GM19467 (cell line): ENCODE data around the gene WASF2.
"Not testable (repeated sequence)": the region's sequence is repeated elsewhere in the genome, so short reads cannot be mapped to it uniquely, and the experiment has no call there.

Source experiments
- ATAC-seq: cut with Tn5 transposase; IDR thresholded peaks from one replicate; pipeline ENCODE4 v1.9.1; 2021; ENCODE audit warnings: mild to moderate bottlenecking, moderate library complexity; ENCODE audit not compliant: unreplicated experiment

The WASF2 gene

DNA sequence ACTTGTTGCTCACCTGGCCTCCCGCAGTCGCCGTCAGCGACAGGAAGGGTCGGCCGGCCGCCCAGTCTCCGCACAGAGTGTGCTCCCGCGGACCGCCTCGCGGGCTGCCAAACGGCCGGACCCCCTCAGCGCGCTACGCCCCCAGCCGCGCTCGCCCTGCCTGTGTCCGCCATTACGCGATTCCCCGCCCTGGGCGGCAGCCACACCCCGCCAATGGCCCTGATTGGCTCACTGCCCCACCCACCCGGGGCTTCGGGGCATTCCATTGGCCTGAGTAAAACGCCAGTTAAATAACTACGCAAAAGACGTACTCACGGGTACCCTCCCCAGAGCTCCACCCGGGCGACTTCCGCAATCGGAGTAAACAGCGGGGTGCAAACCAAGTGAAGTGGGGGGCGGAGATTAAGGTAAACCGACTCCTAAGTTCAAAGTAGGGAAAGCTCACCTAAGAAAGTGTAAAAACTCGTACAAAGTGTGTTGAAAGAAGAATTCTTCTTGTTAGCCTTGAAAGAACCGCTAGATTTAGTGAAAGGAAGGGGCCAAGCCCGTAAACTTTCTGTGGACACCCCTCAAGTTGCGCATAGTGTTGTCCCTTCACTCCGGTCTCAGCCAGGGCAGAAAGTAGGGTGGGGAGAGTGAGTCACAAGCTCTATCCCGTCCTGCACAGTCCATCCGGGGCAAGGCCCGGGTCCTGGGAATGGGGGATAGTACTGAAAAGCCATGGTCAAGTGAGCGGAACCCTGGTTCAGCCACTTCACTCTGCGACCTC is at the start of gene WASF2:
WASF2 (minus strand) TSS at position 195 of the 769 bp plus-strand sequence. CDS start 61,277 bp downstream, outside the sequence.
- peak; percentile 85 for ATAC-seq

DNA sequence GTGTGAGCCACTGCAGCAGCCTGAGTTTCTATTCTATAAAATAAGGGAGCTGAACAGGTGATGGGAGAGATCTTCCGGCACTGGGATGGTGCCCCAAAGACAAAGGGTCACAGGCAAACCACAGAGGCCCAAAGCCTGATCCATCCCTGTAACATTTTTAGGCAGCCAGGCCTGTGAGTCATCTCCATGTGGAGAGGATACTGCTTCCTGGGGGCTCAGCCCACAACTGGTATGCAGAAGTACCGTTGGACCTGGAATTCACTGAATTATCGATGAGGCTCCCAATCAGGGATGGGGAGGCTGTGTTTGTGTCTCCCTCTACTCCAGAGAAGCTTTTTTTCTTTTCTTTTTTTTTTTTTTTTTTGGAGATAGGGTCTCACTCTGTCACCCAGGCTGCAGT is 48.8 kb upstream of the WASF2 start:
- no peak for ATAC-seq

GRCh38 chr1:27538305-27538676 is 48.3 kb upstream of the WASF2 start:
- not testable (repeated sequence) for ATAC-seq

GRCh38 chr1:27536767-27537166 is 46.8 kb upstream of the WASF2 start:
- no peak for ATAC-seq

GRCh38 chr1:27536010-27536757 is 46.2 kb upstream of the WASF2 start:
- no peak for ATAC-seq

GRCh38 chr1:27535386-27535785 is 45.4 kb upstream of the WASF2 start:
- ATAC-seq = no peak

GRCh38 chr1:27531959-27532685 is 42.2 kb upstream of the WASF2 start:
- ATAC-seq = no peak

- ATAC-seq = no peak
Measured at GRCh38 chr1:27530192-27530591, 40.2 kb upstream of the WASF2 start.

DNA sequence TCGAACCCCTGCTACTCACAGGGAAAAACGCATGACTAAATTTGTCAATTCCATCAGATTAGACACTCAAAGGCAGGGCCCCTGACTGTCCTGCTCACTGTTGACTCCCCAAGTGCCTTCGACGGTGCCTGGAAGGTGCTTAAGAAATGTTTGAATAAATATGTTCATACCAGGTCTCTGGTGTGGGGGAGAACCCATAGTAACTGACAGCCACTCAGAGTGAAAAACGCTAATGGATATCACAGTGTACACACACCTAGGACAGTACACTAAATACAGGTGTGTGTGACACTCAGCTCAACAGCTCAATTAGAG is 39.7 kb upstream of the WASF2 start:
- no peak for ATAC-seq

GRCh38 chr1:27528818-27529703 is 39.1 kb upstream of the WASF2 start:
- no peak for ATAC-seq

DNA sequence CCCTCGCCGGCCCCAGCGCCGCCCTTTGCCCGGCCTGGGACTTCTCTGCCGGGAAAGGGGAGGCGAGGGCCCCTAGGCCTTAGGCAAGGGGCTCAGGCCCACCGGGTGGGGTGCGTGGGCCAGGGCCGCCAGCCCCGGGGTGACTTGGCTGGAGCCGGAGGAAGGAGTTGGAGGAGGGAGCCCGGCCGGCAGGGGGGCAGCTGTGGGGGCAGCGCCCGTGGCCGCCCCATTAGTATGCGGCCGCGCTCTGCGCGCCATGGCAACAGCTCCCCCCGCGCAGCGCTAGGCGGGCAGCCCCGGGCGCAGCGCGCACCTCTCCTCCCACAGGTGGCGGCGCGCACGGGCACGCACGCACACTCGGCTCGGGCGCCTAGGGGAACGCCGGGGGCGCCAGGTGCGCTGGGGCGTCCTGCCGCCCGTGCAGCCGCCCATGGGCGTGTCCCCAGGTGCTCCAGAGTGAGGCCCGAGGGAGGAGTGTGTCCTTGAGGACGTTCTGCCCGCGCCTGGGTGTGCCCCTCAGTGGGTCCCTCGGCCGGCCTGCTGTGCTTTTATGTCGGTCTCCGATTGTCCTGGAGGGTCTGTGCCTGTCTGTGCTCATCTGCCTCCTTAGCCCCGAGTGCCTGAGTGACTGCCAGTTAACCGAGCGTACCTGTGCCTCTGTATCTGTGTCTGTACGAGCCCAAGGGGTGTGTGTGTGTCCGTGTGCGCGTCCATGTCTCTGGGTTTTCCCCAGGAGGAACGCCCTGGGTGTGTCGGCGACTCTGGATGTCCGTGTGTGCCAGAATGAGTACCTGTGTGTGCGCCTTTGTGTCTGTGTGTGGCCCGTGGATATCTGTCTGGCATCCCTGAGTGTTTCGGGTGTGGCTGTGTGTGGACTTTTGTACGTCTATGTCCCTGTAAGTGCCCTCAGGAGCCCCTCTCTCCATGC is 38.2 kb upstream of the WASF2 start:
- ATAC-seq = no peak

DNA sequence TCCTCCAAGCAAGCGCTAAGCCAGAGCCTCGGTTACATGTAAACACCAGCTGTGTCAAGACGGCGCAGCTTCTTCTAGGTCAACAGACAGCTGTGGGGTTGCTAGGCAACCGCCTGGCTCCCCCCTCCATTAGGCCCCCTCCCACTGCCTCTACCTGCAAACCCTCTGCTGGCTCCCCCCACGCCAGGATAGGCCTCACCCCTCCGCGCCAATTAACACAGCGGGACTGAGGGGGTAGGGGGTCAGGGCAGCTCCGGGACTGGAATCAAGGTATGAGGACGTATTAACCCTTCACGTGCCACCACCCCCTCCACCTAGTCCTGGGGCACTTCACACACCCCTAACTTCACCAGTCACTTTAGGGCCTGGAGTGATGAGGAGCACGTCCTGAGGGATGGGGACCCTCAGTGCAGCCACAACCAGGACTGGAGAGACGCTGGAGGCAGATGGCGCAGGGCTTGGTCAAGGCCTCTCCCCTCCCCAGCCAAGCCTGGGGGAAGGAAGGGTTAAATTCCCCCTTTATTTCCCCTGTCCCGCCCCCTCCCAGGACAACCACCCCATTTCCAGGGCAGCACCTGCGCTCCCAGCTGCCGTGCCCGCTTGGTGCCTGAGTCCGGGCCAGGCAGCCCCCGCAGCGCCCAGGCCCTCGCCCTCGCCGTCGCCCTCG is 37.4 kb upstream of the WASF2 start:
- no peak for ATAC-seq

- ATAC-seq = no peak
Measured at GRCh38 chr1:27526569-27527222, 36.7 kb upstream of the WASF2 start.

- no peak for ATAC-seq
Measured at GRCh38 chr1:27525296-27526272, 35.6 kb upstream of the WASF2 start.

DNA sequence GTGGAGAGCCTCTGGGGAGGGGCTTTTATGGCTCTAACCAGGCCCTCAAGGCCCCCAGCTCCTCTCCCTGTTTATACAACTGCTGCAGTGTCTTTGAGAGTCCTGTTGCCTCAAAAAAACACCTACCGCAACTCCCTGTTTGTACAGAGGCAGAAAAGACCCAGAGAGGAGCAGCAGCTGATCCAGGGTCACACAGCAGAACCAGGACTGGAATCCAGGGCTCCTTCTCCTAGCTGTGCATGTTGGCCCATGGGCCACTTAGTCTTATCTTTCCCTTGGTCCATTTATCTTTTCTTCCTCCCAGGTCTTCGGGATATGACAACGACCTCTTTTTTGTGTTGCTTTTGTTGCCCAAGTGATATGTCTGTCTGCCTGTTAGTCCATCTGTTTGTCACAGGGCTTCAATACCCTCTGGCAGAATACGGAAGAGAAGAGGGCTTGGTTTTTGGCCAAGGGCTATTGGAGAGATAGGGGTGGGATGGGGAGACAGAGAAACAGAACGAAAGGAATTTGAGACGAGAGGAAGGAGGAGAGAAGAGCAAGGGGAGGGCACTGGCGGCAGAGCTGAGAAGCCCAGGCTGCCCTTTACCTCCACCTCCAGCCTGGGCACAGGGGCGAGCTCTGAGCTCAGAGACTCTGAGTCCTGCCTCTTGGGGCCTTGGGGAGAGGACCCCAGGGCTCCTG is 33.5 kb upstream of the WASF2 start:
- ATAC-seq = no peak

- ATAC-seq = no peak
Measured at GRCh38 chr1:27522432-27523336, 32.7 kb upstream of the WASF2 start.
